HG02571 (cell line): ENCODE data around the gene RGS10.

Experiments
- ATAC-seq: cut with Tn5 transposase; IDR thresholded peaks from one replicate; pipeline ENCODE4 v1.9.1; 2021; ENCODE audit warnings: mild to moderate bottlenecking, moderate library complexity; ENCODE audit not compliant: unreplicated experiment

The RGS10 gene

DNA sequence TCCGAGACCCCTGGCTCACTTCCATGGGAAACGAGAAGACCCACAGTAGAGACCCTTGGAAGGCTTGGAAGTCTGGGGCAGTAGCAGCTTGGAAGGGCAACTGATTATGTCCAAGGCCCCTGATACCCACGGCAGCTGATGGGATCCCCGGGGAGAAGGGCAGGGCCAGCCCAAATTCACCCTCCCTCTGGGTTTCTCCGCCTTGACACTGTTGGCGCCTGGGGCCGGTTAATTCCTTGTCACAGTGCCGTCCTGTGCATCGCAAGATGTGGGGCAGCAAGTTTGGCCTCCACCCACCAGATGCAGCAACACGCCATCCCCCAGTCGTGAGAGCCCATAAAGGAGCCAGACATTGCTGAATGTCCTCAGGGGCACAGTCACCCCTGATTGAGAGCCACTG, 89.2 kb downstream of the RGS10 start:
- ATAC-seq: no peak

DNA sequence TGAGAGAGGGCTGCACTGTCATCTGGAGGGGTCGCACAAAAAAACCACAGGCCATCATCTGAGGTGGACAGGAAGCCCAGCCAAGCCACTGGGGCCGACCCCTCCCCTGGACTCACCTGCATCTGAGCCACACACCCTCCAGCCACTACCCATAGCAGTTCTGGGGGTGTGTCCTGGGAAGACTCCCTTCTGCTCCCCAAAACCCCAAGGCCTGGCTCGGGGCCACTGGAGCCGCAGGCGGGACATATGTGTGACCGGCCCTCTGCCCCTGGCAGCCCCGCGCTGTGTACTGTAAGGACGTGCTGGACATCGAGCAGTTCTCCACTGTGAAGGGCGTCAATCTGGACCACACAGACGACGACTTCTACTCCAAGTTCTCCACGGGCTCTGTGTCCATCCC, 90.1 kb downstream of the RGS10 start:
- no peak for ATAC-seq

DNA sequence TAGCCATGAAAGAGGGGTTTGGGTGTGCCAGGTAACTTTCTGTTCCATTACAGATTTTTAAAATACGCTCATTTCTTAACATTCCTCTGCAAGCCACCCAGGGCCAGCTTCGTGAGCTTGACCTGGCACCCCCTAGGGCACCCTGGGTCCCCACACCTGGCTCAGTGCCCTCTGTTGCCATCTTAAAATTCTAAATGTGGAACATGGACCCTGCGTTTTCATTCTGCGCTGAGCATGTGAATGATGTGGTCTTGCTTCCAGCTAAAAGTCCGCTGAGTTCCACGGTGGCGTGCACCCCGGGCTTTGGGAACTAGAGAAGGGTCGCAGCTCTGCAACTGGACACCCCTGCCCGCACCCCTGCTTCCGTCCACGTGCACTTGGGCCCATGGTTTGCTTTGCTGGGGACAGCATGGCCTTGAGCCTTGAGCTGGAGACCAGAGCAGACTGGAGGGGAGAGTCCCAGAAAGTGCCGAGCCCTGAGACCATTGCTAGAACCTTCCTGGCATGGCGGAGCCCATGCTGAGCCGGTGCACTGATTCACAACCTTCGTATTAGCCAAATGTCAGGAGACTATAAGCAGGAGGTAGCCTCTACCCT, 91.1 kb downstream of the RGS10 start:
- no peak for ATAC-seq

DNA sequence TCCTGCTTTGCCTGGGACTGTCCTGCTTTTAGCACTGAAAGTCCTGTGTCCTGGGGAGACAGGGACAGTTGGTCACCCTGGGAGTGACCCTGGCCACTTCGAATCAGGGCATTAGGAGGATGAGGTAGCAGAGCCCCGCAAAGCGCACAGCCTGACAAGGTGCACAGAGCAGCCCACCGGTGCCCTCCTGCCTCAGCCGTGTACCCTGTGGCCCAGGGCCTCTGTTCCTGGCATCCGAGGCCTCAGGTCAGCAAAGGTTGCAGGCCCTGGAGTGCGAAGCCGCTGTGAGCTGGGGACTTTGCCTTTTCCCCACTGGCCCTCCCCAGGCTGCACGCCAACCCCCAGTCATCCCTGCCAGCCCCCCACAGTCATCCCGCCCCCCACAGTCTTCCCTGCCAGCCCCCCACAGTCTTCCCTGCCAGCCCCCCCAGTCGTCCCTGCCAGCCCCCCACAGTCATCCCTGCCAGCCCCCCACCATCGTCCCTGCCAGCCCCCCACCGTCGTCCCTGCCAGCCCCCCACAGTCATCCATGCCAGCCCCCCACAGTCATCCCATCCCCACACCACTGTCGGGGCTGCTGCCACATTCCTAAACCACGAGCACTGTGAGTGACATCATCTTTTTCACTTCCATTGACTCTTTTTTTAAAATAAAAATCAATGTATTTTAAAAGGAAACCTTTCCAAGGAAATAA, 91.8 kb downstream of the RGS10 start:
- ATAC-seq: no peak
